CD4-positive, CD25-positive, alpha-beta regulatory T cell (primary cell): ENCODE results near the gene CNR2. TPM values are rescaled to one million over a fixed set of nuclear protein-coding genes. Genes with fewer than 3 reads are reported as not detected.

Experiments
- ATAC-seq, 2 donors: fragments of 150-1000 bp; cut with Tn5 transposase; one replicate each; pipeline ENCODE4 v1.10.0; 2021; ENCODE audit warnings: low read depth in 2 of 2, moderate number of reproducible peaks in 2 of 2, moderate library complexity in 1 of 2
- DNase-seq, 3 donors: peaks; one replicate each; pipeline versions ENCODE4 v3.0.0 to v3.0.0-alpha.2; 2012 to 2022; ENCODE audit warnings: mixed read lengths in 1 of 3
- H3K27ac ChIP-seq: one replicate; pipeline ENCODE4 v1.7.0; 2013; ENCODE audit warnings: mild to moderate bottlenecking, low read length; ENCODE audit not compliant: insufficient read depth, poor library complexity, severe bottlenecking
- H3K27me3 ChIP-seq: one replicate; pipeline ENCODE4 v1.7.0; 2013; ENCODE audit warnings: low read length; ENCODE audit not compliant: control insufficient read depth, insufficient read depth
- H3K36me3 ChIP-seq: one replicate; pipeline ENCODE4 v1.7.0; 2013; ENCODE audit warnings: mild to moderate bottlenecking, low read length, moderate library complexity; ENCODE audit not compliant: control insufficient read depth, insufficient read depth
- H3K4me1 ChIP-seq: 2 replicates; pipeline ENCODE4 v1.7.0; 2013; ENCODE audit warnings: mild to moderate bottlenecking, low read length; ENCODE audit not compliant: insufficient read depth, control insufficient read depth, poor library complexity, severe bottlenecking
- H3K4me3 ChIP-seq: one replicate; pipeline ENCODE4 v1.7.0; 2013; ENCODE audit warnings: low read depth, mild to moderate bottlenecking, low read length, moderate library complexity
- H3K9me3 ChIP-seq, 2 experiments: 1 replicate in 1 of 2; 2 replicates in 1 of 2; pipeline ENCODE4 v1.7.0; 2013; ENCODE audit warnings: low read length in 2 of 2, mild to moderate bottlenecking in 1 of 2, moderate library complexity in 1 of 2; ENCODE audit not compliant: control insufficient read depth in 2 of 2
- H3K27ac Mint-ChIP-seq, 3 donors: one replicate each; pipeline ENCODE4 v1.8.0; 2020 to 2022; ENCODE audit warnings: mild to moderate bottlenecking in 3 of 3, mixed read lengths in 3 of 3, moderate library complexity in 2 of 3
- H3K27me3 Mint-ChIP-seq: one replicate; pipeline ENCODE4 v1.8.0; 2022; ENCODE audit warnings: mild to moderate bottlenecking, mixed read lengths
- H3K36me3 Mint-ChIP-seq: one replicate; pipeline ENCODE4 v1.8.0; 2020; ENCODE audit warnings: mixed read lengths
- H3K4me1 Mint-ChIP-seq, 4 donors: one replicate each; pipeline ENCODE4 v1.8.0; 2020 to 2022; ENCODE audit warnings: mixed read lengths in 4 of 4, mild to moderate bottlenecking in 1 of 4
- H3K4me3 Mint-ChIP-seq, 4 donors: one replicate each; pipeline ENCODE4 v1.8.0; 2020 to 2022; ENCODE audit warnings: mild to moderate bottlenecking in 4 of 4, mixed read lengths in 4 of 4, moderate library complexity in 3 of 4
- H3K9me3 Mint-ChIP-seq, 7 donors: one replicate each; pipeline ENCODE4 v1.8.0; 2020 to 2022; ENCODE audit warnings: mixed read lengths in 7 of 7, mild to moderate bottlenecking in 3 of 7, moderate library complexity in 2 of 7
- polyA plus RNA-seq, 4 donors: library from polyadenylated mRNA; unstranded; fragments of 300-500 nt; fragmentation: Illumina TruSeq; gene quantifications; one replicate each; pipeline ENCODE4 v1.2.3, GENCODE V29; 2021
- total RNA-seq: library from RNA; stranded (reverse); gene quantifications from one replicate; pipeline ENCODE4 v1.2.3, GENCODE V29; 2022

The CNR2 gene
- total and polyA plus RNA-seq, 5 donors from 2014 or later: 0.03 to 0.15 (median 0.05) TPM; not detected in 2

- Mint-ChIP-seq H3K27me3 (no peaks in the 10 kb centered on the region), H3K36me3 (no peaks in the 10 kb centered on the region), H3K4me3 (no peak overlapping the region), H3K27ac (no peak overlapping the region), H3K4me1 (peaks cover 0 to 2% (median 0%) of the 10 kb centered on the region in 4 donors), H3K9me3 (peaks cover 4 to 29% (median 11%) of the 10 kb centered on the region in 7 donors)
- Histone ChIP-seq H3K4me1 (no peaks in the 10 kb centered on the region), H3K36me3 (no peaks in the 10 kb centered on the region), H3K4me3 (no peak overlapping the region), H3K9me3 (peaks cover 13 to 23% of the 10 kb centered on the region in 2 experiments), H3K27me3 (no peaks in the 10 kb centered on the region), H3K27ac (no peak overlapping the region)
- ATAC-seq: no peak
- no peak for DNase-seq
Measured at GRCh38 chr1:23875382-23875781, 37.8 kb downstream of the CNR2 start.

DNA sequence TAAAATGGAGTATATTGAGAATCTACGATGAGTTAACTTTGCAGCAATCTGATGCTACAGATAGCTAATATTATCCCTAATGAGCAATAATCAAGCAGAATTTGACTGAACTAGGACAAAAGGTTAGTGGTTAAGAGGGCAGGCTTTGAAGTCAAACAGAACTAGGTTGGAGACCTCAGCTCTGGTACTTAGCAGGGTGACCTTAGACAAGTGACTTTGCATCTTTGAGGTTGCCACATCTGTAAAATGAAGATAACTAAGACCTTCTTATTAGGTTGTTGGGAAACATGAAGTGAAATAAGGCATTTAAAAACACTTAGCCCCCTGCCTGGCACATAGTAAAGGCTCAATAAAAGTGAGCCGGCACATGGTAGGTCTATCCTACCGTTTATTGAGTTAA is 40.7 kb downstream of the CNR2 start:
- DNase-seq: no peak
- peaks cover 0 to 9% (median 4%) of the 10 kb centered on the region in 7 donors for H3K9me3 Mint-ChIP-seq
- Histone ChIP-seq H3K4me1 (peaks cover 9% of the 10 kb centered on the region), H3K27me3 (no peaks in the 10 kb centered on the region), H3K27ac (no peak overlapping the region), H3K4me3 (no peak overlapping the region), H3K9me3 (no peaks in the 10 kb centered on the region), H3K36me3 (no peaks in the 10 kb centered on the region)
- no peaks in the 10 kb centered on the region for H3K36me3 Mint-ChIP-seq
- peaks cover 4 to 12% (median 9%) of the 10 kb centered on the region in 4 donors for H3K4me1 Mint-ChIP-seq
- H3K4me3 Mint-ChIP-seq: no peak overlapping the region
- no peak for ATAC-seq
- peaks cover 5% of the 10 kb centered on the region for H3K27me3 Mint-ChIP-seq
- no peak overlapping the region for H3K27ac Mint-ChIP-seq

DNA sequence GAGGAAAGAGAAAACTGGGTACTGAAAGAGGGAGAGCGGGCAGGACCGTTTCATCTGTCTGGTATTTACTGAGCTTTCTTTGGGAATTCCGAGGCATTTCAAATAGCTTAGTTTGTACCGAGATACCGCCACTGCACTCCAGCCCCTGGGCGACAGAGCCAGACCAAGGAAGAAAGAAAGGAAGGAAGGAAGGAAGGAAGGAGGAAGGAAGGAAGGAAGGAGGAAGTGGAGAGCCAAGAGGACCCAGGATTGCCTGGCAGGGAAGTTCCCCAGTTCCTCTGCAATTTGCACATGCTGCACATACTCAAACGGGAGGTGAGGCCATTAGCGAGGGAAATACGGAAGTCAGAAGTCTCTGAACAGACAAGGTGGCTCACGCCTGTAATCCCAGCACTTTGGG is 44.1 kb downstream of the CNR2 start:
- no peaks in the 10 kb centered on the region for H3K27me3 ChIP-seq
- DNase-seq: no peak
- H3K36me3 ChIP-seq: peaks cover 9% of the 10 kb centered on the region
- ATAC-seq: no peak
- peak overlapping the region; percentile 65 for H3K4me3 ChIP-seq
- Mint-ChIP-seq H3K27ac (peak overlapping the region in 2 of 3 donors; percentile 96), H3K4me3 (peak overlapping the region; percentile 72 to 91 (median 88)), H3K27me3 (peaks cover 5% of the 10 kb centered on the region), H3K9me3 (no peaks in the 10 kb centered on the region), H3K4me1 (peaks cover 4 to 34% (median 22%) of the 10 kb centered on the region in 4 donors), H3K36me3 (no peaks in the 10 kb centered on the region)
- no peaks in the 10 kb centered on the region for H3K9me3 ChIP-seq
- peaks cover 16% of the 10 kb centered on the region for H3K4me1 ChIP-seq
- H3K27ac ChIP-seq: no peak overlapping the region

- DNase-seq (no peak), ATAC-seq (no peak)
- H3K27ac ChIP-seq: peak overlapping the region; percentile 47
- Mint-ChIP-seq H3K27me3 (peaks cover 5% of the 10 kb centered on the region), H3K27ac (peak overlapping the region; percentile 88 to 96 (median 96)), H3K36me3 (no peaks in the 10 kb centered on the region), H3K4me3 (peak overlapping the region; percentile 72 to 91 (median 88)), H3K9me3 (no peaks in the 10 kb centered on the region), H3K4me1 (peaks cover 4 to 34% (median 22%) of the 10 kb centered on the region in 4 donors)
- H3K36me3 ChIP-seq: peaks cover 9% of the 10 kb centered on the region
- no peaks in the 10 kb centered on the region for H3K27me3 ChIP-seq
- peak overlapping the region; percentile 65 for H3K4me3 ChIP-seq
- H3K4me1 ChIP-seq: peaks cover 16% of the 10 kb centered on the region
- no peaks in the 10 kb centered on the region for H3K9me3 ChIP-seq
Measured at GRCh38 chr1:23868557-23869016, 44.6 kb downstream of the CNR2 start.

DNA sequence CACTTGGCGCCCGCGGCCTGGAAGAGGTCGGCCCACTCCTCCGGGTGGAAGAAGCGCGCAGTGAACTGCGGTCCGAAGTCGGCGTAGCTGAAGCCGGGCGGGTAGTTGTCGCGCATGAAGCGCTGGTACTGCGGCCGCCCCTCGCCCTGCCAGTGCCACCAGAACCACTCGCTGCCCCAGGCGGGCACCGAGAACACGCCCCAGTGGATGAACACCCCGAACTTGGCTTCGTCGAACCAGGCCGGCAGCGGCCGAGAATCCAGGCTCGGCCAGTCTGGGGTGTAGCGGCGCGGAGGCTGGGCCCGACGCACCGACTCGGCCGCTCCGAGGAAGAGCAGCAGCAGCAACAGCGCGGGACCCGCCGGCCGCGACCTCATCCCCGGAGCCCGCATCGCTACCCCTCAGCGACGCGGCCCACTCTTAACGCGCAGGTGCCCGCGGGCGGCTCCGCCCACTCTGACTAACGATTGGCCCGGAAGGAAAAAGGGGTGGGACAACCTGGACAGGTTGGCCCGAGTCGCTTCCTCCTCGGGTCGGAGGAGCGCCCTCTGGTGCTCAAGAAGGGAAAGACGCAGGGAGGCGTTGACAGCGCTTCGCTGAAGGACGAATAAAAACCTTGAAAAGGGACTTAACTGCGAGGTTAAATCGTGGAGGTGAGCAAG is 45.1 kb downstream of the CNR2 start, which contains the start of gene FUCA1:
Gene FUCA1, minus strand, starts transcription at position 396 of the 662 bp plus-strand sequence. Its CDS starts 4 bp downstream, at position 392.
- Mint-ChIP-seq H3K4me3 (peak within 1 kb of the TSS; percentile 72 to 91 (median 88)), H3K9me3 (no peaks in the 10 kb centered on the region), H3K27me3 (peaks cover 5% of the 10 kb centered on the region), H3K27ac (peak within 1 kb of the TSS; percentile 88 to 96 (median 96)), H3K36me3 (peaks cover under 1% of the 10 kb centered on the region), H3K4me1 (peaks cover 4 to 34% (median 22%) of the 10 kb centered on the region in 4 donors)
- DNase-seq: peak; percentile 94 to 97 (median 95)
- Histone ChIP-seq H3K36me3 (peaks cover 11% of the 10 kb centered on the region), H3K4me3 (peak within 1 kb of the TSS; percentile 70), H3K27ac (peak within 1 kb of the TSS; percentile 71), H3K4me1 (peaks cover 16% of the 10 kb centered on the region), H3K27me3 (no peaks in the 10 kb centered on the region), H3K9me3 (no peaks in the 10 kb centered on the region)
- ATAC-seq: peak; percentile 99

DNA sequence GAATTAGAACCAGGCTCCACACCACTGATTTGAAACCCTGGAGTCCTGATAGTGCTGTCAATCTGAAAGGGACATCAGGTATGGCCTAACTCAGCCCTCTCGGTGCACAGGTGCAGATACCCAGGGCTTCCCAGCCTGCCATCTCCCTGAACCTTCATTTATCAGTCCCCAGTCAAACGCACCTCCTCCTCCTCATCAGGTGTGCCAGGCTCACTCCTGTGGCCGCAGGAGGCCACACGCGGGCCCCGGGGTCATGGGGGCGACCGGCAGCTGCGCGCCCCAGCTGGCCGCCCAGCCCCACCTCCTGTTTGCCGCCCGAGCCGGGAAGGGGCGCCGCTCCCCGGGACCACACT is 45.6 kb downstream of the CNR2 start:
- peaks cover 4 to 34% (median 22%) of the 10 kb centered on the region in 4 donors for H3K4me1 Mint-ChIP-seq

GRCh38 chr1:23865543-23865930 is 47.6 kb downstream of the CNR2 start:
- Histone ChIP-seq H3K9me3 (no peaks in the 10 kb centered on the region), H3K4me3 (no peak overlapping the region), H3K27me3 (no peaks in the 10 kb centered on the region), H3K27ac (no peak overlapping the region), H3K4me1 (peaks cover 16% of the 10 kb centered on the region), H3K36me3 (peaks cover 19% of the 10 kb centered on the region)
- H3K4me3 Mint-ChIP-seq: peak overlapping the region in 3 of 4 donors; percentile 21 to 75 (median 72)
- H3K9me3 Mint-ChIP-seq: no peaks in the 10 kb centered on the region
- DNase-seq (no peak), ATAC-seq (no peak)
- H3K27me3 Mint-ChIP-seq: peaks cover 5% of the 10 kb centered on the region
- H3K27ac Mint-ChIP-seq: peak overlapping the region in 2 of 3 donors; percentile 14 to 18
- H3K36me3 Mint-ChIP-seq: peaks cover 13% of the 10 kb centered on the region
- peaks cover 9 to 34% (median 22%) of the 10 kb centered on the region in 4 donors for H3K4me1 Mint-ChIP-seq

More for the DNA sequence above, 45.6 kb downstream of the CNR2 start:
- Mint-ChIP-seq H3K9me3 (no peaks in the 10 kb centered on the region), H3K4me3 (peak overlapping the region; percentile 72 to 91 (median 88)), H3K27me3 (peaks cover 5% of the 10 kb centered on the region), H3K36me3 (peaks cover 6% of the 10 kb centered on the region), H3K27ac (peak overlapping the region in 1 of 3 donors; percentile 96)
- Histone ChIP-seq H3K9me3 (no peaks in the 10 kb centered on the region), H3K27me3 (no peaks in the 10 kb centered on the region), H3K4me1 (peaks cover 16% of the 10 kb centered on the region), H3K36me3 (peaks cover 16% of the 10 kb centered on the region), H3K4me3 (peak overlapping the region; percentile 70), H3K27ac (peak overlapping the region; percentile 71)
- peak in 1 of 3 donors; percentile 2 for DNase-seq
- peak in 1 of 2 donors; percentile 1 for ATAC-seq
